ENCODE data around the gene MDN1. TPM values are rescaled to one million over a fixed set of nuclear protein-coding genes. Genes with fewer than 3 reads are reported as not detected.

Gene MDN1
- total and polyA plus RNA-seq, 2 of the 8 experiments (the other 6 are each of a cell fraction or from before 2014, with no cell fraction given) = 53.5 to 179 TPM

GRCh38 chr6:89834884-89835792 is 15.5 kb upstream of the MDN1 start:
- Histone ChIP-seq H3K27me3 (replicated peaks in 1 of 4; ENCODE audit: control insufficient read depth in 3 of 4, extremely low read depth in 1 of 4, insufficient read depth in 3 of 4, low read length in 3 of 4) (no peaks in the 10 kb centered on the region), H3K14ac (ENCODE audit: insufficient read length) (no peak overlapping the region), H3K4me3 (ENCODE audit: extremely low read depth in 1 of 4, insufficient read depth in 2 of 4, low read depth in 3 of 4, low read length in 4 of 4) (no peak overlapping the region), H2BK15ac (ENCODE audit: low read length) (no peak overlapping the region), H3K4me2 (ENCODE audit: insufficient read depth in 1 of 2, low read depth in 2 of 2, low read length in 2 of 2) (no peak overlapping the region), H4K5ac (ENCODE audit: insufficient read length, low read depth, low read length) (no peak overlapping the region), H2BK20ac (ENCODE audit: low read length) (no peak overlapping the region), H4K8ac (ENCODE audit: extremely low read depth, insufficient read depth, low read length) (no peak overlapping the region), H2AFZ (ENCODE audit: low read length) (no peak overlapping the region), H2BK5ac (ENCODE audit: low read depth, low read length) (no peak overlapping the region), H3K9me3 (ENCODE audit: insufficient read depth in 2 of 2, low read depth in 1 of 2, low read length in 1 of 2) (no peaks in the 10 kb centered on the region), H3K36me3 (ENCODE audit: control insufficient read depth in 2 of 4, insufficient read depth in 4 of 4, low read length in 3 of 4) (peaks cover 4 to 56% (median 13%) of the 10 kb centered on the region in 4 experiments; a peak in 6 of 8 replicates), H3K9ac (replicated peaks in 1 of 4; ENCODE audit: extremely low read depth in 1 of 4, low read depth in 3 of 4, low read length in 3 of 4) (no peak overlapping the region), H3K56ac (replicated peaks; ENCODE audit: insufficient read length, low read depth, low read length) (no peak overlapping the region), H3K4ac (replicated peaks; ENCODE audit: insufficient read length, low read depth, low read length) (no peak overlapping the region), H4K91ac (replicated peaks; ENCODE audit: insufficient read length, low read length) (no peak overlapping the region), H4K20me1 (replicated peaks in 1 of 2; ENCODE audit: control insufficient read depth in 1 of 2, insufficient read depth in 2 of 2, low read length in 2 of 2) (peaks cover 0 to 2% of the 10 kb centered on the region in 2 experiments), H3K79me2 (ENCODE audit: control insufficient read depth in 1 of 2, insufficient read depth in 2 of 2, low read length in 2 of 2) (peaks cover 0 to 78% of the 10 kb centered on the region in 2 experiments; a peak in 2 of 4 replicates), H2BK120ac (replicated peaks; ENCODE audit: low read depth, low read length) (no peak overlapping the region), H3K79me1 (ENCODE audit: low read depth, low read length) (peaks cover 2% of the 10 kb centered on the region; the same call in 1 of the 2 replicates), H2AK5ac (ENCODE audit: low read depth, low read length) (no peak overlapping the region), H3K4me1 (replicated peaks in 1 of 4; ENCODE audit: control insufficient read depth in 3 of 4, insufficient read depth in 4 of 4, low read length in 3 of 4) (peaks cover 0 to 2% (median 0%) of the 10 kb centered on the region in 4 experiments; a peak in 3 of 7 replicates), H2BK12ac (ENCODE audit: low read depth, low read length) (no peak overlapping the region), H3K27ac (ENCODE audit: low read depth, low read length) (no peak overlapping the region), H3K23me2 (ENCODE audit: low read depth, low read length) (peaks cover 5% of the 10 kb centered on the region), H3K23ac (ENCODE audit: insufficient read length) (no peak overlapping the region), H3K18ac (ENCODE audit: extremely low read depth, low read length) (no peak overlapping the region)
- FAIRE-seq = no peak
- DNase-seq (ENCODE audit: low read depth in 1 of 2, low spot score in 2 of 2) = no peak
- 97% methylated on average over 12 of the region's 12 CpGs; no CpG with 5 or more reads in 1 of the 2 experiments for WGBS, 2 experiments (ENCODE audit: extremely low coverage in 1 of 2, insufficient coverage in 1 of 2, insufficient read length in 1 of 2, insufficient replicate concordance in 2 of 2, low coverage in 1 of 2, low lambda C conversion rate in 2 of 2, missing lambda C conversion rate in 1 of 2)
- ChIA-PET POLR2A (ENCODE audit: partially characterized antibody) (interaction anchor here (0.7 to 7.8 kb wide), 2 partner anchors 15 to 33 kb away, joined by 3 to 107 read pairs; partner anchors contain the start of gene MDN1), CTCF (ENCODE audit: partially characterized antibody) (interaction anchor here (1.5 kb wide), 1 partner anchor 58 kb away, joined by 3 read pairs; no protein-coding TSS in a partner anchor)
- TF ChIP-seq CTCF (IDR thresholded peaks at IDR 0.05; ENCODE audit: control extremely low read depth in 1 of 3, insufficient read depth in 1 of 3, low read depth in 1 of 3, low read length in 3 of 3) (no peak), ATF2 (IDR thresholded peaks at IDR 0.05; ENCODE audit: low read length) (no peak), RXRA (IDR thresholded peaks at IDR 0.05; ENCODE audit: insufficient read depth, low read depth, low read length) (no peak), CBX8 (IDR thresholded peaks at IDR 0.05; ENCODE audit: borderline replicate concordance, low read depth, low read length) (no peak), EGR1 (IDR thresholded peaks at IDR 0.05; ENCODE audit: borderline replicate concordance, low read depth, low read length) (no peak), GTF2F1 (IDR thresholded peaks at IDR 0.05; ENCODE audit: borderline replicate concordance, low read depth, low read length) (no peak), CEBPB (IDR thresholded peaks at IDR 0.05; ENCODE audit: low read depth, low read length) (no peak)
